PFSK-1 (cell line): ENCODE data around the gene MAGEB10.

Experiments
- FOXP2 ChIP-seq: optimal IDR thresholded peaks from 2 replicates; pipeline ENCODE3; 2011; ENCODE audit warnings: borderline replicate concordance, control low read depth, inconsistent platforms; ENCODE audit not compliant: insufficient read depth; ENCODE audit errors: extremely low read length, extremely low read depth
- POLR2AphosphoS5 ChIP-seq: IDR thresholded peaks from 2 replicates; pipeline ENCODE4 v1.6.1; 2012; ENCODE audit warnings: low read depth, mild to moderate bottlenecking, control low read depth, low read length, moderate library complexity
- REST ChIP-seq, 2 experiments: IDR thresholded peaks; 2 replicates each; pipeline versions ENCODE4 v1.6.1 to v1.8.0; 2011 to 2012; ENCODE audit warnings: low read depth in 2 of 2, low read length in 2 of 2, control low read depth in 1 of 2, inconsistent platforms in 1 of 2, mild to moderate bottlenecking in 1 of 2, moderate library complexity in 1 of 2; ENCODE audit not compliant: insufficient read depth in 1 of 2
- SIN3A ChIP-seq: IDR thresholded peaks from 2 replicates; pipeline ENCODE4 v1.6.1; 2012; ENCODE audit warnings: mild to moderate bottlenecking, low read length, moderate library complexity, borderline replicate concordance; ENCODE audit not compliant: insufficient read depth
- TAF1 ChIP-seq: IDR thresholded peaks from 2 replicates; pipeline ENCODE4 v1.6.1; 2012; ENCODE audit warnings: low read length, control low read depth, borderline replicate concordance; ENCODE audit not compliant: insufficient read depth

The MAGEB10 gene

GRCh38 chrX:27797575-27797974 lies 10.2 kb upstream of the MAGEB10 start:
- TF ChIP-seq FOXP2, result no peak
- no peak for TF ChIP-seq SIN3A
- no peak for TF ChIP-seq TAF1
- TF ChIP-seq POLR2AphosphoS5, result no peak
- TF ChIP-seq REST (IDR thresholded peaks at IDR 0.05; ENCODE audit: insufficient read depth in 1 of 2, low read depth in 2 of 2, low read length in 2 of 2), result no peak

- TF ChIP-seq FOXP2, result no peak
- no peak for TF ChIP-seq POLR2AphosphoS5
Measured at GRCh38 chrX:27808226-27808625, 436 bp downstream of the MAGEB10 start.

GRCh38 chrX:27815209-27815608 lies 7.4 kb downstream of the MAGEB10 start:
- no peak for TF ChIP-seq REST (IDR thresholded peaks at IDR 0.05; ENCODE audit: insufficient read depth in 1 of 2, low read depth in 2 of 2, low read length in 2 of 2)
- no peak for TF ChIP-seq POLR2AphosphoS5
- no peak for TF ChIP-seq FOXP2
- no peak for TF ChIP-seq TAF1
- no peak for TF ChIP-seq SIN3A

GRCh38 chrX:27823812-27824211 lies 16.0 kb downstream of the MAGEB10 start:
- no peak for TF ChIP-seq TAF1
- no peak for TF ChIP-seq REST (IDR thresholded peaks at IDR 0.05; ENCODE audit: insufficient read depth in 1 of 2, low read depth in 2 of 2, low read length in 2 of 2)
- TF ChIP-seq FOXP2, result no peak
- no peak for TF ChIP-seq SIN3A
- TF ChIP-seq POLR2AphosphoS5, result no peak

- no peak for TF ChIP-seq POLR2AphosphoS5
Measured at GRCh38 chrX:27838185-27838584, 30.4 kb downstream of the MAGEB10 start.

GRCh38 chrX:27840881-27841280 lies 33.1 kb downstream of the MAGEB10 start:
- TF ChIP-seq POLR2AphosphoS5, result no peak
- no peak for TF ChIP-seq TAF1
- TF ChIP-seq SIN3A, result no peak
- TF ChIP-seq FOXP2, result no peak
- no peak for TF ChIP-seq REST (IDR thresholded peaks at IDR 0.05; ENCODE audit: insufficient read depth in 1 of 2, low read depth in 2 of 2, low read length in 2 of 2)
